ENCODE data around the gene YIPF5.
A peak's percentile ranks its signal among the peaks of the same experiment; 100 is the strongest.

Gene YIPF5

DNA sequence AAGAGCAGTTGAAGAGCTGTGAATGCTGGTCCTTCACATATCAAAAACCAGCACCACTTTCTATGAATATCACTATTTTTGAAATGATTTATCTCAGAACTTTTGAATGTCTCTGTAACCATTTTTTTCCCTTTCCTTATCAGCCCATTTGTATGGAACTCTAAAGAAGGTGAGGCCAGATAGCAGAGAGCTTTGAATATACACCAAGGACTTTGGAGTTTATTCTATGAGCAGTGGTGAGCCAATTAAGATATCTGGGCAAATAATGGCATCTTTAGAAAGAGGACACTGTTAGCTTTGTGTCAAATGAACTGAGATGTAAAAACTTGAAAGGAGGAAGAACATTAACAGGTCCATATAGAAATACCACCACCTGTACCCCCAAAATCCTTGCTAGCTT, 22.2 kb upstream of the YIPF5 start:
- H3K4me1 Mint-ChIP-seq (ENCODE audit: low read depth): no peaks in the 10 kb centered on the region
- no peak overlapping the region for H3K27ac Mint-ChIP-seq
- H3K27me3 Mint-ChIP-seq: no peaks in the 10 kb centered on the region
- H3K4me3 Mint-ChIP-seq: no peak overlapping the region
- no peaks in the 10 kb centered on the region for H3K36me3 Mint-ChIP-seq (ENCODE audit: low read depth)
- no peaks in the 10 kb centered on the region for H3K9me3 Mint-ChIP-seq

- H3K4me3 Mint-ChIP-seq: no peak overlapping the region
- no peaks in the 10 kb centered on the region for H3K27me3 Mint-ChIP-seq
- H3K27ac Mint-ChIP-seq: no peak overlapping the region
- H3K36me3 Mint-ChIP-seq (ENCODE audit: low read depth): no peaks in the 10 kb centered on the region
- H3K4me1 Mint-ChIP-seq (ENCODE audit: low read depth): no peaks in the 10 kb centered on the region
- no peaks in the 10 kb centered on the region for H3K9me3 Mint-ChIP-seq
These were observed 21.5 kb upstream of the YIPF5 start for GRCh38 chr5:144191998-144192397.

- Mint-ChIP-seq H3K9me3 (no peaks in the 10 kb centered on the region), H3K27ac (no peak overlapping the region), H3K4me1 (ENCODE audit: low read depth) (no peaks in the 10 kb centered on the region), H3K36me3 (ENCODE audit: low read depth) (no peaks in the 10 kb centered on the region), H3K4me3 (peak overlapping the region; percentile 30), H3K27me3 (no peaks in the 10 kb centered on the region)
These were observed 21.1 kb upstream of the YIPF5 start for GRCh38 chr5:144191531-144191930.

DNA sequence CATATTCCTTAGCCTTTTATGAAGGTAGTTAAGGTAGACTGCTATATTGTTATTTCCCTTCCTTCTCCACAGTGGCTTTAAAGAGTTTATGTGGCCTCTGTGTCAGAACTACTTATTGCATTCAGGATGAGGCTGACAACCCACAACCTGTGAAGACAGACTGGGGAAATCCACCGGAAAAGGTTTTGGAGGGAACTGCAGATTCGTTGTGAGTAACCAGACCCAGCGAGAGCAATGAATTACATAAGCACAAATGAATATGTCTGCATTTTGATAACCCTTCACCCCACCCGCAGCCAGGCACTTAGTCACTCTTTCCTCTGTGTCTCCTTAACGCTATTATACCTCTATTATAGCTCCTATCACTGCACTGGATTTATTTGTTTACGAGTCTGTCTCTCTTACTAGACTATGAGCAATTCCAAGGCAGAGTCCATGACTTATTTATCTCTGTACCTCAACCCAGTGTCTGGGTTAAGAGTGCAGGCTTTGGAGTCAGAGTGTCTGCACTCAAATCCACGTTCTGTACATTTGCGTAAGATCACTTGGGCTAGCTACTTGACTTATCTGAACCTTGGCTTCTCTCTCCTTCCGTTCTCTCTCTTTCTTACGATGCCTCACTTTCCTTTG, 19.5 kb upstream of the YIPF5 start:
- peak overlapping the region; percentile 93 for H3K27ac Mint-ChIP-seq
- H3K4me1 Mint-ChIP-seq (ENCODE audit: low read depth): peaks cover 5% of the 10 kb centered on the region
- no peaks in the 10 kb centered on the region for H3K36me3 Mint-ChIP-seq (ENCODE audit: low read depth)
- peak overlapping the region; percentile 59 for H3K4me3 Mint-ChIP-seq
- H3K9me3 Mint-ChIP-seq: no peaks in the 10 kb centered on the region
- H3K27me3 Mint-ChIP-seq: no peaks in the 10 kb centered on the region

- Mint-ChIP-seq H3K4me1 (ENCODE audit: low read depth) (peaks cover 8% of the 10 kb centered on the region), H3K36me3 (ENCODE audit: low read depth) (no peaks in the 10 kb centered on the region), H3K4me3 (peak overlapping the region; percentile 36), H3K27ac (peak overlapping the region; percentile 82), H3K27me3 (no peaks in the 10 kb centered on the region), H3K9me3 (no peaks in the 10 kb centered on the region)
These were observed 17.3 kb upstream of the YIPF5 start for GRCh38 chr5:144187699-144188294.

DNA sequence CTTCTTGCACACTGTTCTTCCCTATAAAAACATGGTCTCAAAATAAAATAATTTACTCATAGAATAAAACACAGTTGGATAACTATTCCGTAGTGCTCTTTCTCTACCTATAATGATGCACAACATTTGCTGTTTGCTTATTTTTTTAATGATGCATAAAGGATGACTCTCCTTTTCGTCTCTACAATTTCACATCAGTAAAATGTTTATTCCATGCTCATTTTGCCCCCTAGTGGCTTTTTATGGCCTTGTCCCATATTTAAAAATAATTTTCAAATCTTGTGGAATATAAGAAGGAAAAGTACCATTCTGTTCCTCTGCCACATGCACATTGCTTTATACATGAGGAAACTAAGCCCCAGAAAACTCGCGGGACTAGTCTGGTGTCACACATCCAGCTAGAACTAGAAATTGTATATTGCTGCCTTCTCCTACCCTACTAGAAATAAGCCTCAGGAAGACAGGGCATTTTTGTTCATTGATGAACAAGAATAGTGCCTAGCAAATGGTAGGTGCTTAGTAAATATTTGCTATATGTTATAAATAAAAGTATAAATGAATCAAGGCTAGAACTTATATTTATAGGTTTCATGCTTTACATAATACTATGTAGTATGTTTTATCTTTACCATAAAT, 12.9 kb upstream of the YIPF5 start:
- Mint-ChIP-seq H3K27me3 (no peaks in the 10 kb centered on the region), H3K36me3 (ENCODE audit: low read depth) (no peaks in the 10 kb centered on the region), H3K4me3 (no peak overlapping the region), H3K27ac (no peak overlapping the region), H3K9me3 (no peaks in the 10 kb centered on the region), H3K4me1 (ENCODE audit: low read depth) (peaks cover 8% of the 10 kb centered on the region)

DNA sequence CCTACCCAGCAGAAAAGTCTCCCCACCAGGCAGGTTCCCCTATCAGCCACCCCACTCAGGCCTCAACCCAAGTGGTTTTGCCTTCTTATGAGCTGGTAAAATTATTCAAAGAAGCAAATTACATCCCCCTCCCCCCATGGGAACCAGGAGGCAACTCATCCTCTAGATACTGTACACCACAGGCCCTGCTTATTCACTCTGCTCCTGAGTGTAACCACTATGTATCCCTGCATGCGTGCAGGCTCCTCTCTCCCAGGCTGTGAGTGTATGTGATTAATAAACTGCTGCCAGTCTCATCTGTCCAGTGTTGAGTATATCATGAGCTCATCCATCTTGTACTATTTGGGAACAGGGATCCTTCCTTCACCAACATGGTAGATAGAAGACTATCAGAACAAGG, 8.8 kb upstream of the YIPF5 start:
- Mint-ChIP-seq H3K9me3 (no peaks in the 10 kb centered on the region), H3K4me1 (ENCODE audit: low read depth) (peaks cover 14% of the 10 kb centered on the region), H3K27me3 (no peaks in the 10 kb centered on the region), H3K4me3 (no peak overlapping the region), H3K36me3 (ENCODE audit: low read depth) (no peaks in the 10 kb centered on the region), H3K27ac (no peak overlapping the region)

DNA sequence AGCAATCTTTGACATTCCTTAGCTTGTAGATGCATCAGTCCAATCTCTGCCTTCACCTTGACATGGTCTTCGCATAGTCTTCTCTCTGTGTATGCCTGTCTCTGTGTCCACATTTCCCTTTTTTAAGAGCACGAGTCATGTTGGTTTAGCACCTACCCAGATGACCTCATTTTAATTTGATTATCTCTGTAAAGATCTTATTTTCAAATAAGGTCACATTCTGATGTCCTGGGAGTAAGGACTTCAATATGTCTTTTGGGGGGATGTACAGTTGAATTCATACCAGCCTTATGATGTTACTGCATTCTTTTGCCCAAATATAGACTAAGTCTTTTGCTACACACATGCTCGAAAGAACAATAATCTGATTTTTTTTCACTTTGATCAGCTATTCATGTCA, 7.1 kb upstream of the YIPF5 start:
- peaks cover 11% of the 10 kb centered on the region for H3K4me1 Mint-ChIP-seq (ENCODE audit: low read depth)

GRCh38 chr5:144173766-144174165, 3.3 kb upstream of the YIPF5 start:
- peaks cover 33% of the 10 kb centered on the region for H3K4me1 Mint-ChIP-seq (ENCODE audit: low read depth)
- H3K36me3 Mint-ChIP-seq (ENCODE audit: low read depth): peaks cover 2% of the 10 kb centered on the region
- peaks cover 4% of the 10 kb centered on the region for H3K27me3 Mint-ChIP-seq
- H3K9me3 Mint-ChIP-seq: no peaks in the 10 kb centered on the region
- no peak overlapping the region for H3K4me3 Mint-ChIP-seq
- H3K27ac Mint-ChIP-seq: no peak overlapping the region

More for the DNA sequence above, 7.1 kb upstream of the YIPF5 start:
- Mint-ChIP-seq H3K9me3 (no peaks in the 10 kb centered on the region), H3K27me3 (peaks cover 4% of the 10 kb centered on the region), H3K4me3 (no peak overlapping the region), H3K27ac (no peak overlapping the region), H3K36me3 (ENCODE audit: low read depth) (no peaks in the 10 kb centered on the region)

- H3K36me3 Mint-ChIP-seq (ENCODE audit: low read depth): peaks cover 27% of the 10 kb centered on the region
- H3K9me3 Mint-ChIP-seq: no peaks in the 10 kb centered on the region
- H3K4me1 Mint-ChIP-seq (ENCODE audit: low read depth): peaks cover 43% of the 10 kb centered on the region
- peaks cover 4% of the 10 kb centered on the region for H3K27me3 Mint-ChIP-seq
- peak overlapping the region; percentile 99 for H3K4me3 Mint-ChIP-seq
- peak overlapping the region; percentile 95 for H3K27ac Mint-ChIP-seq
These were observed 569 bp downstream of the YIPF5 start for GRCh38 chr5:144169904-144170275.

- Mint-ChIP-seq H3K27me3 (peaks cover under 1% of the 10 kb centered on the region), H3K27ac (no peak overlapping the region), H3K9me3 (no peaks in the 10 kb centered on the region), H3K4me1 (ENCODE audit: low read depth) (peaks cover 43% of the 10 kb centered on the region), H3K36me3 (ENCODE audit: low read depth) (peaks cover 42% of the 10 kb centered on the region), H3K4me3 (no peak overlapping the region)
These were observed 2.5 kb downstream of the YIPF5 start for GRCh38 chr5:144167998-144168397.

DNA sequence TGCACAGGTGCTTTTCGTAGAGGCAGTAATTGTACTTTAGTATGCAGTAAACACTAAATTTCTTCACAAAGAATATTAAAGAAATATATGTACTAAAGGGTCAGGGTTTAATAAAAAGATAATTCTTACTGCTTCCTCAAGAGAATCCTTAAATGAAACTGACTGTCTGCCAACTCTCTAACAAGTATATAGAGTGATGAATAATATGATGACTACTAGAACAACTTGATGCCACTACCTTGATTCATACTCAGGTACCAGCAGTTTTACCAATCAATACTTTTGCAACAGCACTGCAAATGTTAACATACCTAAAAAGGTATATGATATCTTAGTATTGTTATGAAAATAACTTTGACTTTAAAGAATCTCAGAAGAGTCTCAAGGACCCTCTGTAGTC, 3.8 kb downstream of the YIPF5 start:
- no peaks in the 10 kb centered on the region for H3K27me3 Mint-ChIP-seq
- peaks cover 55% of the 10 kb centered on the region for H3K36me3 Mint-ChIP-seq (ENCODE audit: low read depth)
- H3K9me3 Mint-ChIP-seq: no peaks in the 10 kb centered on the region
- peaks cover 43% of the 10 kb centered on the region for H3K4me1 Mint-ChIP-seq (ENCODE audit: low read depth)
- no peak overlapping the region for H3K4me3 Mint-ChIP-seq
- no peak overlapping the region for H3K27ac Mint-ChIP-seq

GRCh38 chr5:144162686-144163085, 7.8 kb downstream of the YIPF5 start:
- no peaks in the 10 kb centered on the region for H3K9me3 Mint-ChIP-seq
- no peaks in the 10 kb centered on the region for H3K27me3 Mint-ChIP-seq
- peaks cover 11% of the 10 kb centered on the region for H3K4me1 Mint-ChIP-seq (ENCODE audit: low read depth)
- H3K4me3 Mint-ChIP-seq: no peak overlapping the region
- peaks cover 57% of the 10 kb centered on the region for H3K36me3 Mint-ChIP-seq (ENCODE audit: low read depth)
- H3K27ac Mint-ChIP-seq: no peak overlapping the region

GRCh38 chr5:144156767-144157171, 13.7 kb downstream of the YIPF5 start:
- Mint-ChIP-seq H3K4me3 (no peak overlapping the region), H3K4me1 (ENCODE audit: low read depth) (no peaks in the 10 kb centered on the region), H3K9me3 (no peaks in the 10 kb centered on the region), H3K36me3 (ENCODE audit: low read depth) (peaks cover 14% of the 10 kb centered on the region), H3K27me3 (no peaks in the 10 kb centered on the region), H3K27ac (no peak overlapping the region)

DNA sequence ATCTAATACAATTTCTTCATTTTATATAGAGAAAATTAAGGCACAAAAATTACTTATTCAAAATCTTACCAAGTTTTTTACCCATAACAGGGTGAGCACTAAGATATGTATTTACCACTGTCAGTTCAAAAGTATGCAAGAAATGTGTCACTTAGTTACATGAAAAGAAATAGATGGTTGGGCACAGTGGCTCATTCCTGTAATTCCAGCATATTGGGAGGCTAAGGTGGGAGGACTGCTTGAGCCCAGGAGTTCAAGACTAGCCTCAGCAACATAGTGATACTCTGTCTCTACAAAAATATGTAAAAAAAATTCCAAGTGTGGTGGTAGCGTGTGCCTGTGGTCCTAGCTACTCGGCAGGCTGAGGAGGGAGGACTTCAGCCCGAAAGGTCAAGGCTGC, 19.4 kb downstream of the YIPF5 start:
- H3K4me3 Mint-ChIP-seq: no peak overlapping the region
- H3K4me1 Mint-ChIP-seq (ENCODE audit: low read depth): no peaks in the 10 kb centered on the region
- H3K27me3 Mint-ChIP-seq: no peaks in the 10 kb centered on the region
- H3K27ac Mint-ChIP-seq: no peak overlapping the region
- no peaks in the 10 kb centered on the region for H3K9me3 Mint-ChIP-seq
- H3K36me3 Mint-ChIP-seq (ENCODE audit: low read depth): no peaks in the 10 kb centered on the region

Measured in stimulated activated naive CD8-positive, alpha-beta T cell treated with anti-CD3 and anti-CD28 coated beads, Interleukin-15, Interleukin-2, amounts not matched to agents 100 ng/mL and 50 ng/mL, for 24 hours (primary cell).